HepG2 (cell line): ENCODE results near the gene HES6. TPM values are rescaled to one million over a fixed set of nuclear protein-coding genes. Genes with fewer than 3 reads are reported as not detected.

ENCODE experiments used
- ATAC-seq: fragments of 200-7000 bp; cut with Tn5 transposase; 3 replicates; pipeline ENCODE4 v1.9.1; 2020; ENCODE audit warnings: mild to moderate bottlenecking, moderate library complexity
- BruUV-seq: library from RNA; stranded (reverse); fragments of 400-500 nt; replicated peaks from 2 replicates; lab custom pipeline; 2021; lab: Mats Ljungman, UMichigan
- CTCF ChIA-PET: fragments of 300-600 bp; formaldehyde crosslinking; extraction: SDS; loops from one replicate; lab custom pipeline; 2021; ENCODE audit warnings: low total read pairs, inconsistent platforms, low intra/inter-chr PET ratio; lab: Yijun Ruan, JAX
- POLR2A ChIA-PET: fragments of 350-600 bp; sonication (Branson Sonifier 250); formaldehyde crosslinking; loops from one replicate; lab custom pipeline; 2020; ENCODE audit warnings: antibody characterized with exemption, inconsistent platforms; lab: Yijun Ruan, JAX
- DNase-seq: peaks from one replicate; pipeline ENCODE4 v3.0.0-alpha.2; 2015; ENCODE audit warnings: low spot score
- FAIRE-seq: peaks from 3 replicates; lab custom pipeline; 2011; peaks lifted over from hg19 to GRCh38; lab: Jason Lieb, UNC
- H2AFZ ChIP-seq: one replicate; pipeline ENCODE4 v1.6.1; 2011; ENCODE audit warnings: low read length, inconsistent platforms
- H3K27ac ChIP-seq: fragments of 300-600 bp; 3 replicates; pipeline ENCODE4 v1.8.0; 2011; ENCODE audit warnings: mixed run types, mild to moderate bottlenecking, mixed read lengths, low read length, inconsistent platforms; ENCODE audit not compliant: insufficient read depth; ENCODE audit errors: extremely low read length
- H3K27me3 ChIP-seq, 2 experiments: fragments of 200-600 bp in 1 of 2; 2 replicates in 1 of 2; 3 replicates in 1 of 2; pipeline versions ENCODE4 v1.6.0 to v1.8.0; 2011; ENCODE audit warnings: low read length in 2 of 2, mild to moderate bottlenecking in 2 of 2, moderate library complexity in 2 of 2, inconsistent platforms in 1 of 2; ENCODE audit not compliant: insufficient read depth in 2 of 2, control insufficient read depth in 1 of 2
- H3K36me3 ChIP-seq, 2 experiments: fragments of 200-600 bp in 1 of 2; replicated peaks in 1 of 2; 2 replicates in 1 of 2; 3 replicates in 1 of 2; pipeline versions ENCODE4 v1.5.1 to v1.8.0; 2011; ENCODE audit warnings: low read length in 2 of 2, inconsistent platforms in 1 of 2; ENCODE audit not compliant: insufficient read depth in 2 of 2, control insufficient read depth in 1 of 2
- H3K4me1 ChIP-seq: 2 replicates; pipeline ENCODE4 v1.5.1; 2012; ENCODE audit warnings: low read length, inconsistent platforms; ENCODE audit not compliant: insufficient read depth
- H3K4me2 ChIP-seq: 2 replicates; pipeline ENCODE4 v1.6.0; 2011; ENCODE audit warnings: low read depth, low read length, inconsistent platforms
- H3K4me3 ChIP-seq, 3 experiments: fragments of 200-600 bp in 1 of 3; sonication (generic), shearing (Covaris generic) in 1 of 3; replicated peaks in 1 of 3; 2 replicates each; pipeline ENCODE4 v1.5.1; 2011 to 2016; ENCODE audit warnings: low read length in 3 of 3, inconsistent platforms in 2 of 3, low read depth in 2 of 3, mild to moderate bottlenecking in 2 of 3, control low read depth in 1 of 3, mixed read lengths in 1 of 3; ENCODE audit not compliant: insufficient read depth in 1 of 3
- H3K79me2 ChIP-seq: one replicate; pipeline ENCODE4 v1.6.1; 2011; ENCODE audit warnings: low read length, inconsistent platforms; ENCODE audit not compliant: insufficient read depth
- H3K9ac ChIP-seq: 2 replicates; pipeline ENCODE4 v1.6.0; 2011; ENCODE audit warnings: mild to moderate bottlenecking, low read depth, low read length, inconsistent platforms; ENCODE audit not compliant: insufficient read depth
- H3K9me3 ChIP-seq: 2 replicates; pipeline ENCODE4 v1.5.1; 2012; ENCODE audit warnings: mild to moderate bottlenecking, low read length
- H4K20me1 ChIP-seq: 2 replicates; pipeline ENCODE4 v1.6.0; 2011; ENCODE audit warnings: inconsistent platforms, mild to moderate bottlenecking, low read length, moderate library complexity; ENCODE audit not compliant: insufficient read depth
- ARNT2 ChIP-seq: sonication (generic); formaldehyde crosslinking; IDR thresholded peaks from 2 replicates; pipeline ENCODE4 v1.8.0; 2022; ENCODE audit warnings: mild to moderate bottlenecking, low read depth, missing genetic modification reagents, moderate library complexity
- CREB1 ChIP-seq, 2 experiments: fragments of 450-650 bp in 1 of 2; IDR thresholded peaks; 2 replicates each; pipeline ENCODE4 v1.6.1; 2016 to 2017; ENCODE audit warnings: control low read depth in 1 of 2, mild to moderate bottlenecking in 1 of 2, missing compliant biosample characterization in 1 of 2, missing genetic modification characterization in 1 of 2
- EZH2 ChIP-seq: conservative IDR thresholded peaks from 2 replicates; pipeline ENCODE4 v1.6.1; 2012; ENCODE audit warnings: mild to moderate bottlenecking, low read depth, low read length, moderate library complexity
- MEF2D ChIP-seq: sonication (generic); formaldehyde crosslinking; IDR thresholded peaks from 2 replicates; pipeline ENCODE4 v1.5.1; 2020; ENCODE audit warnings: mild to moderate bottlenecking, missing genetic modification reagents
- STAT5B ChIP-seq: sonication (generic); formaldehyde crosslinking; IDR thresholded peaks from 2 replicates; pipeline ENCODE4 v1.4.0; 2020; ENCODE audit warnings: missing genetic modification reagents
- TOE1 ChIP-seq: sonication (generic); formaldehyde crosslinking; IDR thresholded peaks from 2 replicates; pipeline ENCODE4 v1.4.0; 2020; ENCODE audit warnings: mild to moderate bottlenecking, missing genetic modification reagents
- ZBTB21 ChIP-seq: sonication (generic); formaldehyde crosslinking; IDR thresholded peaks from 2 replicates; pipeline ENCODE4 v1.4.0; 2020; ENCODE audit warnings: missing genetic modification reagents
- ZNF205 ChIP-seq: IDR thresholded peaks from 2 replicates; pipeline ENCODE4 v1.6.1; 2018; ENCODE audit warnings: missing biosample characterization, missing genetic modification reagents
- ZNF225 ChIP-seq: sonication (generic); formaldehyde crosslinking; IDR thresholded peaks from 2 replicates; pipeline ENCODE4 v1.4.0; 2020; ENCODE audit warnings: mild to moderate bottlenecking, missing genetic modification reagents
- ZNF569 ChIP-seq: sonication (generic); formaldehyde crosslinking; IDR thresholded peaks from 2 replicates; pipeline ENCODE4 v1.5.0; 2020; ENCODE audit warnings: mild to moderate bottlenecking, missing genetic modification reagents, moderate library complexity, borderline replicate concordance
- ZNF780A ChIP-seq: sonication (generic); formaldehyde crosslinking; IDR thresholded peaks from 2 replicates; pipeline ENCODE4 v1.8.0; 2022; ENCODE audit warnings: mild to moderate bottlenecking, missing genetic modification reagents, moderate library complexity
- WGBS: methylation state at CpG from one replicate; pipeline ENCODE4 v1.1.6; 2017; ENCODE audit warnings: low lambda C conversion rate; 5-methylcytosine and 5-hydroxymethylcytosine counted together
- in situ Hi-C: cut with HindIII; loops from 2 replicates; pipeline ENCODE4 v1.10.0; 2017; ENCODE audit warnings: low pct_unique_long_range_greater_than_20kb; ENCODE audit not compliant: extremely low pct_ligation_motif_present
- intact Hi-C: fragments of 100-400 bp; cut with micrococcal nuclease; formaldehyde crosslinking; loops from one replicate; pipeline ENCODE4 v1.10.0; 2022; ENCODE audit not compliant: unreplicated experiment
- polyA plus RNA-seq, 8 experiments: library from polyadenylated mRNA; depleted of rRNA in 3 of 8; stranded (reverse) in 7 of 8; unstranded in 1 of 8; fragments of >200 nt; fragmentation: Illumina TruSeq in 4 of 8; extraction: Trizol in 4 of 8; gene quantifications; 2 replicates each; pipeline versions ENCODE4 v1.2.1 to v1.2.3, GENCODE V29; 2011 to 2016; ENCODE audit warnings: low read depth in 4 of 8, missing spikeins in 1 of 8, mixed read lengths in 1 of 8; ENCODE audit not compliant: insufficient read depth in 1 of 8
- total RNA-seq, 5 experiments: library from RNA; depleted of rRNA; stranded (reverse); fragments of >200 nt; fragmentation: Illumina TruSeq; extraction: Trizol; gene quantifications; 2 replicates each; pipeline ENCODE4 v1.2.3, GENCODE V29; 2016; ENCODE audit warnings: low read depth in 1 of 5
- TF ChIP-seq, protein P1 (sequence below): sonication (generic); formaldehyde crosslinking; IDR thresholded peaks from 2 replicates; pipeline ENCODE4 v1.5.1; 2020; ENCODE audit warnings: mild to moderate bottlenecking, moderate library complexity, missing genetic modification reagents
- TF ChIP-seq, protein P2 (sequence below): sonication (generic); formaldehyde crosslinking; IDR thresholded peaks from 2 replicates; pipeline ENCODE4 v1.5.1; 2020; ENCODE audit warnings: mild to moderate bottlenecking, missing genetic modification reagents, moderate library complexity
- TF ChIP-seq, protein P3 (sequence below): sonication (generic); formaldehyde crosslinking; IDR thresholded peaks from 2 replicates; pipeline ENCODE4 v1.5.0; 2020; ENCODE audit warnings: mild to moderate bottlenecking, missing genetic modification reagents

Gene HES6
- total and polyA plus RNA-seq, 2 of the 13 experiments (the other 11 are each of a cell fraction or from before 2014, with no cell fraction given): 19.5 to 82.8 TPM

DNA sequence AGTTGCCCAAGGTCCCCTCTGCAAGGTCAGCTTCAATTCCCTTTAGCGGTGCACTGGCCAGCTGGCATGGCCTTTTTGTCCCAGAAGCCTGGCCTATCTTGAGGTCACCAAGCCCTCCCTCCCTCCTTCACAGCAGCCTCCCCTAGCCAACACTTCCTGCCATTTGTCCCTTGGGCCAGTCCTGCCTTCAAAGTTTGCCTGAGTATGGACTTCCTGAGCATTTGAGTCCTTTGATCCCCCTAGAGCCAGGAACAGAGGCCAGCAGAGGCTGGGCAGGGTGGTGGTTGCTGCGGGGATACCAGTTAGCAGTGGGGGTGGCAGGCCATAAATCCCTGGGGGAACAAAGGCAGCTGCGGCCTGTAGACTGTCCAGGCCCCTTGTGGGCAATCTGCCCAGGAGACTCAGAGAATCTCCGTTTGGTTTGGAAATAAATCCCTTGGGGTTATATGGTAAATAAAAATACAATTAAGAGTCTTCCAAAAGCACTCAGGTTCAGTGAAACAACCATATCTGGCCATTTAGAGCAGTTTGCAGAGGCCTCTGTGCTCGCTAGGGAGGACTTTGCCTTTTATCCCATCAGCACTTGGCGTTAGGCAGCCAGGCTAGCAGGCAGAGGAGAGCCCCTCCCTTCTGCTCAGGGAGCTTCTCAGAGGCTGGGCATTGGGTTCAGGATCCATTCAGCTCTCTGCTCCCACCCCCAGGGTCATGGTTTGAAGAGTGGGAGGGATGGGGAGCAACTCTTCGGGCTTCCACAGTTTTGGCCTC lies 3.1 kb upstream of the HES6 start (continued):
- TF ChIP-seq, protein P1, sequence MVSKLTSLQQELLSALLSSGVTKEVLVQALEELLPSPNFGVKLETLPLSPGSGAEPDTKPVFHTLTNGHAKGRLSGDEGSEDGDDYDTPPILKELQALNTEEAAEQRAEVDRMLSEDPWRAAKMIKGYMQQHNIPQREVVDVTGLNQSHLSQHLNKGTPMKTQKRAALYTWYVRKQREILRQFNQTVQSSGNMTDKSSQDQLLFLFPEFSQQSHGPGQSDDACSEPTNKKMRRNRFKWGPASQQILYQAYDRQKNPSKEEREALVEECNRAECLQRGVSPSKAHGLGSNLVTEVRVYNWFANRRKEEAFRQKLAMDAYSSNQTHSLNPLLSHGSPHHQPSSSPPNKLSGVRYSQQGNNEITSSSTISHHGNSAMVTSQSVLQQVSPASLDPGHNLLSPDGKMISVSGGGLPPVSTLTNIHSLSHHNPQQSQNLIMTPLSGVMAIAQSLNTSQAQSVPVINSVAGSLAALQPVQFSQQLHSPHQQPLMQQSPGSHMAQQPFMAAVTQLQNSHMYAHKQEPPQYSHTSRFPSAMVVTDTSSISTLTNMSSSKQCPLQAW (CRISPR knock-in tag): peak; percentile 61
- TF ChIP-seq ZBTB21 (CRISPR knock-in tag) (no peak), ARNT2 (CRISPR knock-in tag) (no peak), TOE1 (CRISPR knock-in tag) (no peak), CREB1 (IDR thresholded peaks at IDR 0.05) (no peak), CREB1 (CRISPR knock-in tag; IDR thresholded peaks at IDR 0.05) (no peak), ZNF780A (CRISPR knock-in tag) (no peak; the same call in 1 of the 2 replicates), STAT5B (CRISPR knock-in tag) (no peak)

DNA sequence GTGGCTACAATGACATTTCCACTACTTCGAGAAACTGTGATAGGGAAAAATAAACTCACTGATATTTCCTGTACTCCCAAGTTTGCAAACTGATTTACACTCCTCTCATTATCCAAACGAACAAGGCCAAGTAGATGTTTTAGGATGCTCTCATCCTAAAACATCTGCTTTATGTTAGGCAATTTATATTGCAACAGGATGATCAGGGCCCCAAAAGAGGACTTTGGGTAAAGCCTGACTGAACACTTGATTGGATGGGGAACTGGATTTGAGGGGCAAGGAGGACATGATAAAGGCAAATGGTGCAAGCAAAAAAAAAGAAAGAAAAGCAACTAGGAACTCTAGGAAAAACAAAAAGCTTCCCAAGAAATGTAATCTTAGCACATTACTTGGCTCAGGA lies 2.1 kb upstream of the HES6 start:
- Histone ChIP-seq H3K4me1 (peaks cover 57% of the 10 kb centered on the region), H2AFZ (peak overlapping the region; percentile 18), H4K20me1 (no peaks in the 10 kb centered on the region), H3K36me3 (peaks cover 2 to 9% of the 10 kb centered on the region in 2 experiments; a peak in 3 of 5 replicates), H3K27me3 (no peaks in the 10 kb centered on the region), H3K79me2 (no peaks in the 10 kb centered on the region), H3K9me3 (no peaks in the 10 kb centered on the region), H3K9ac (peak overlapping the region; percentile 67; the same call in 1 of the 2 replicates), H3K4me3 (peak overlapping the region in 2 of 3 experiments; percentile 30 to 64; a peak in 2 of 6 replicates), H3K4me2 (peak overlapping the region; percentile 87), H3K27ac (peak overlapping the region; percentile 79)
- intact Hi-C loops (loop anchor here (5.0 kb wide), 1 partner anchor 40 kb away; the partner anchor contains the start of gene ILKAP), in situ Hi-C loops (no loop called here)
- no peak for ATAC-seq
- POLR2A ChIA-PET: interaction anchor here (1.5 to 2.0 kb wide), 3 partner anchors 21 to 22 kb away, joined by 4 to 12 read pairs (median 6); no protein-coding TSS in a partner anchor
- FAIRE-seq: no peak
- WGBS: 47% methylated on average over 2 of the region's 2 CpGs
- DNase-seq: no peak
- BruUV-seq: no TSS peak
- CTCF ChIA-PET: interaction anchor here (1.0 kb wide), 1 partner anchor 39 kb away, joined by 3 read pairs; the partner anchor contains the start of gene ILKAP
- TF ChIP-seq EZH2 (no peak), ZNF225 (CRISPR knock-in tag) (no peak), ZNF205 (no peak), MEF2D (CRISPR knock-in tag) (no peak), ZNF569 (CRISPR knock-in tag) (no peak)
- TF ChIP-seq, protein P2, sequence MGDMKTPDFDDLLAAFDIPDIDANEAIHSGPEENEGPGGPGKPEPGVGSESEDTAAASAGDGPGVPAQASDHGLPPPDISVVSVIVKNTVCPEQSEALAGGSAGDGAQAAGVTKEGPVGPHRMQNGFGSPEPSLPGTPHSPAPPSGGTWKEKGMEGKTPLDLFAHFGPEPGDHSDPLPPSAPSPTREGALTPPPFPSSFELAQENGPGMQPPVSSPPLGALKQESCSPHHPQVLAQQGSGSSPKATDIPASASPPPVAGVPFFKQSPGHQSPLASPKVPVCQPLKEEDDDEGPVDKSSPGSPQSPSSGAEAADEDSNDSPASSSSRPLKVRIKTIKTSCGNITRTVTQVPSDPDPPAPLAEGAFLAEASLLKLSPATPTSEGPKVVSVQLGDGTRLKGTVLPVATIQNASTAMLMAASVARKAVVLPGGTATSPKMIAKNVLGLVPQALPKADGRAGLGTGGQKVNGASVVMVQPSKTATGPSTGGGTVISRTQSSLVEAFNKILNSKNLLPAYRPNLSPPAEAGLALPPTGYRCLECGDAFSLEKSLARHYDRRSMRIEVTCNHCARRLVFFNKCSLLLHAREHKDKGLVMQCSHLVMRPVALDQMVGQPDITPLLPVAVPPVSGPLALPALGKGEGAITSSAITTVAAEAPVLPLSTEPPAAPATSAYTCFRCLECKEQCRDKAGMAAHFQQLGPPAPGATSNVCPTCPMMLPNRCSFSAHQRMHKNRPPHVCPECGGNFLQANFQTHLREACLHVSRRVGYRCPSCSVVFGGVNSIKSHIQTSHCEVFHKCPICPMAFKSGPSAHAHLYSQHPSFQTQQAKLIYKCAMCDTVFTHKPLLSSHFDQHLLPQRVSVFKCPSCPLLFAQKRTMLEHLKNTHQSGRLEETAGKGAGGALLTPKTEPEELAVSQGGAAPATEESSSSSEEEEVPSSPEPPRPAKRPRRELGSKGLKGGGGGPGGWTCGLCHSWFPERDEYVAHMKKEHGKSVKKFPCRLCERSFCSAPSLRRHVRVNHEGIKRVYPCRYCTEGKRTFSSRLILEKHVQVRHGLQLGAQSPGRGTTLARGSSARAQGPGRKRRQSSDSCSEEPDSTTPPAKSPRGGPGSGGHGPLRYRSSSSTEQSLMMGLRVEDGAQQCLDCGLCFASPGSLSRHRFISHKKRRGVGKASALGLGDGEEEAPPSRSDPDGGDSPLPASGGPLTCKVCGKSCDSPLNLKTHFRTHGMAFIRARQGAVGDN (CRISPR knock-in tag): no peak
- TF ChIP-seq, protein P3, sequence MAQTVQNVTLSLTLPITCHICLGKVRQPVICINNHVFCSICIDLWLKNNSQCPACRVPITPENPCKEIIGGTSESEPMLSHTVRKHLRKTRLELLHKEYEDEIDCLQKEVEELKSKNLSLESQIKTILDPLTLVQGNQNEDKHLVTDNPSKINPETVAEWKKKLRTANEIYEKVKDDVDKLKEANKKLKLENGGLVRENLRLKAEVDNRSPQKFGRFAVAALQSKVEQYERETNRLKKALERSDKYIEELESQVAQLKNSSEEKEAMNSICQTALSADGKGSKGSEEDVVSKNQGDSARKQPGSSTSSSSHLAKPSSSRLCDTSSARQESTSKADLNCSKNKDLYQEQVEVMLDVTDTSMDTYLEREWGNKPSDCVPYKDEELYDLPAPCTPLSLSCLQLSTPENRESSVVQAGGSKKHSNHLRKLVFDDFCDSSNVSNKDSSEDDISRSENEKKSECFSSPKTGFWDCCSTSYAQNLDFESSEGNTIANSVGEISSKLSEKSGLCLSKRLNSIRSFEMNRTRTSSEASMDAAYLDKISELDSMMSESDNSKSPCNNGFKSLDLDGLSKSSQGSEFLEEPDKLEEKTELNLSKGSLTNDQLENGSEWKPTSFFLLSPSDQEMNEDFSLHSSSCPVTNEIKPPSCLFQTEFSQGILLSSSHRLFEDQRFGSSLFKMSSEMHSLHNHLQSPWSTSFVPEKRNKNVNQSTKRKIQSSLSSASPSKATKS (CRISPR knock-in tag): no peak
